ENCODE measurements around the gene NEDD4L.

DNA sequence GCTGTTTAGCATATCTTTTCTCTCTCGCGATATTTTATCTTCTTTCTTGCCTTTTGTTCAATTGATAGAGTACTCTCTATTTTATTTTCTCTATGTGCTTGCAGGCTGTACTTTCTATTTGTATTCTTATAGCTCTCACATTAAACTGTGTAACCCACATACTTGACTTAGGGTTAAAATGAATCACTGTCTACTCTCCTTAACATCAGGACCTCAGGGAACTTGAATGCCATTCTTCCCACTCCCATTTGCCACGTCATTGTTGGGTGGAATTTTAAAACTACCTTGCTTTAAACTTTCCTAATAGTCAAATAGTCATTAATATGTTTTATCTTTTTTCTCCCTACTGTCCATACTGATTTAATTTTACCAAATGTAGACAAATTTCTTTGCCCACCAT is 315.2 kb downstream of the NEDD4L start:
- TF ChIP-seq, protein P1, sequence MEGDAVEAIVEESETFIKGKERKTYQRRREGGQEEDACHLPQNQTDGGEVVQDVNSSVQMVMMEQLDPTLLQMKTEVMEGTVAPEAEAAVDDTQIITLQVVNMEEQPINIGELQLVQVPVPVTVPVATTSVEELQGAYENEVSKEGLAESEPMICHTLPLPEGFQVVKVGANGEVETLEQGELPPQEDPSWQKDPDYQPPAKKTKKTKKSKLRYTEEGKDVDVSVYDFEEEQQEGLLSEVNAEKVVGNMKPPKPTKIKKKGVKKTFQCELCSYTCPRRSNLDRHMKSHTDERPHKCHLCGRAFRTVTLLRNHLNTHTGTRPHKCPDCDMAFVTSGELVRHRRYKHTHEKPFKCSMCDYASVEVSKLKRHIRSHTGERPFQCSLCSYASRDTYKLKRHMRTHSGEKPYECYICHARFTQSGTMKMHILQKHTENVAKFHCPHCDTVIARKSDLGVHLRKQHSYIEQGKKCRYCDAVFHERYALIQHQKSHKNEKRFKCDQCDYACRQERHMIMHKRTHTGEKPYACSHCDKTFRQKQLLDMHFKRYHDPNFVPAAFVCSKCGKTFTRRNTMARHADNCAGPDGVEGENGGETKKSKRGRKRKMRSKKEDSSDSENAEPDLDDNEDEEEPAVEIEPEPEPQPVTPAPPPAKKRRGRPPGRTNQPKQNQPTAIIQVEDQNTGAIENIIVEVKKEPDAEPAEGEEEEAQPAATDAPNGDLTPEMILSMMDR (IDR thresholded peaks at IDR 0.05): no peak
- no peak for TF ChIP-seq POLR2A (IDR thresholded peaks at IDR 0.05)

All from adrenal gland (tissue), 5 donors.